ENCODE measurements around the gene TXNDC12. TPM values are rescaled to one million over a fixed set of nuclear protein-coding genes. Genes with fewer than 3 reads are reported as not detected.
"Not testable (repeated sequence)": the region's sequence is repeated elsewhere in the genome, so short reads cannot be mapped to it uniquely, and the experiment has no call there.

Gene TXNDC12
- total RNA-seq, 6 donors from 2014 or later: 8.4 to 54.0 (median 26.6) TPM

DNA sequence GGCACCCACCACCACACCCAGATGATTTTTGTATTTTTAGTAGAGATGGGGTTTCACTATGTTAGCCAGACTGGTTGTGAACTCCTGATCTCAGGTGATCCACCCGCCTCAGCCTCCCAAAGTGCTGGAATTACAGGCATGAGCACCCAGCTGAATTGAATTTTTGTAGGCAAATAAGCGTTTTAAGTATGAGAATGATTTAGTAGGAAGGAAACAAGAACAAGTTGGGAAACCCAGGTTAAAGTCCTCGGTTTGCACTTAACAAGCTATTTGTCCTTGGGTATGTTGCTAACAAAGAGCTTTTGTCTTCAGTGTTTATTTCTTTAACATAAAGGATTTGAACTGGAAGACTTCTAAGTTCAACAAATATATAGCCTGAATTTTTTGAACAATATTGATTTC is 25.0 kb upstream of the TXNDC12 start:
- H3K4me1 ChIP-seq: no peaks in the 10 kb centered on the region
- H3K9me3 ChIP-seq: no peaks in the 10 kb centered on the region
- TF ChIP-seq EP300 (IDR thresholded peaks at IDR 0.05): no peak
- DNase-seq (no peak), ATAC-seq (ENCODE audit: low FRiP score in 2 of 2) (no peak)
- H3K4me3 ChIP-seq: no peak overlapping the region
- H3K27me3 ChIP-seq: no peaks in the 10 kb centered on the region
- H3K36me3 ChIP-seq: peaks cover 0 to 22% (median 0%) of the 10 kb centered on the region in 4 donors
- H3K27ac ChIP-seq: no peak overlapping the region
- 78 to 79% methylated on average over 3 of the region's 3 CpGs for WGBS, 2 donors

DNA sequence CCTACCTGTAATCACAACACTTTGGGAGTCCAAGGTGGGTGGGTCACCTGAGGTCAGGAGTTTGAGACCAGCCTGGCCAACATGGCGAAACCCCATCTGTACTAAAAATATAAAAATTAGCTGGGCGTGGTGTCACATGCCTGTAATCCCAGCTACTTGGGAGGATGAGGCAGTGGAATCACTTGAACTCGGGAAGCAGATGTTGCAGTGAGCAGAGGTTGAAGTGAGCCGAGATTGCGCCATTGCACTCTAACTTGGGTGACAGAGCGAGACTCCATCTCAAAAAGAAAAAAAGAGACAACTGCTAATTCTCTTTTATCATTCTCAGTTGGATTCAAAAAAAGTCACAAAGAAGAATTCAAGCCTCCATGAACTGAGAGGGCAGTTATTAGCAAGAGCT is 22.3 kb upstream of the TXNDC12 start:
- not testable (repeated sequence) for H3K27ac ChIP-seq; H3K9me3 ChIP-seq; DNase-seq; H3K27me3 ChIP-seq; H3K4me1 ChIP-seq; H3K4me3 ChIP-seq; ATAC-seq (ENCODE audit: low FRiP score in 2 of 2)
- peaks cover 0 to 37% (median 1%) of the 10 kb centered on the region in 4 donors for H3K36me3 ChIP-seq
- 89 to 92% methylated on average over 6 of the region's 6 CpGs for WGBS, 2 donors

DNA sequence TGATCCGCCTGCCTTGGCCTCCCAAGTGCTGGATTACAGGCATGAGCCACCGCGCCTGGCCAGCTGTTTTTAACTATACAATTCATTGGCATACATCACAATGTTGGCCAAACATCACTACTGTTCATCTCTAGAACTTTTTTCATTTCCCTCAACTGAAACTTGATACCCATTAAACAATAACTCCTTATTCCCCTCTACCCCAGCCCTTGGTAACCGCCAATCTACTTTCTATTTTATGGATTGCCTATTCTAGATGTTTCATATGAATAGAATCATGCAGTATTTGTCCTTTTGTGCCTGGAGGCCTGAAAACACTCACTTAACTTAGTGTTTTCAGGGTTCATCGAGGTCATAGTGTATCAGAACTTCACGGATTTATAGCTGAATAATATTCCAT is 17.3 kb upstream of the TXNDC12 start:
- H3K9me3 ChIP-seq: no peaks in the 10 kb centered on the region
- peaks cover 0 to 55% (median 10%) of the 10 kb centered on the region in 4 donors for H3K36me3 ChIP-seq
- peaks cover 0 to 3% (median 0%) of the 10 kb centered on the region in 4 donors for H3K4me1 ChIP-seq
- no peaks in the 10 kb centered on the region for H3K27me3 ChIP-seq
- ATAC-seq (ENCODE audit: low FRiP score in 2 of 2) (no peak), DNase-seq (no peak)
- WGBS, 2 donors: 81 to 98% methylated on average over 6 of the region's 6 CpGs
- no peak overlapping the region for H3K4me3 ChIP-seq
- TF ChIP-seq EP300 (IDR thresholded peaks at IDR 0.05) (no peak), CTCF (IDR thresholded peaks at IDR 0.05) (no peak), POLR2A (IDR thresholded peaks at IDR 0.05) (no peak)
- no peak overlapping the region for H3K27ac ChIP-seq

GRCh38 chr1:52070704-52071103 is 15.7 kb upstream of the TXNDC12 start:
- DNase-seq: no peak
- Histone ChIP-seq H3K27ac (no peak overlapping the region), H3K4me1 (peaks cover 0 to 3% (median 0%) of the 10 kb centered on the region in 4 donors), H3K27me3 (no peaks in the 10 kb centered on the region), H3K4me3 (no peak overlapping the region), H3K36me3 (peaks cover under 1 to 70% (median 25%) of the 10 kb centered on the region in 4 donors), H3K9me3 (no peaks in the 10 kb centered on the region)
- TF ChIP-seq POLR2AphosphoS5 (IDR thresholded peaks at IDR 0.05): no peak
- TF ChIP-seq EP300 (IDR thresholded peaks at IDR 0.05): no peak
- TF ChIP-seq CTCF (IDR thresholded peaks at IDR 0.05): no peak
- TF ChIP-seq POLR2A (IDR thresholded peaks at IDR 0.05): no peak
- ATAC-seq (ENCODE audit: low FRiP score in 2 of 2): no peak
- 94 to 98% methylated on average over 2 to 4 of the region's 4 CpGs for WGBS, 2 donors

DNA sequence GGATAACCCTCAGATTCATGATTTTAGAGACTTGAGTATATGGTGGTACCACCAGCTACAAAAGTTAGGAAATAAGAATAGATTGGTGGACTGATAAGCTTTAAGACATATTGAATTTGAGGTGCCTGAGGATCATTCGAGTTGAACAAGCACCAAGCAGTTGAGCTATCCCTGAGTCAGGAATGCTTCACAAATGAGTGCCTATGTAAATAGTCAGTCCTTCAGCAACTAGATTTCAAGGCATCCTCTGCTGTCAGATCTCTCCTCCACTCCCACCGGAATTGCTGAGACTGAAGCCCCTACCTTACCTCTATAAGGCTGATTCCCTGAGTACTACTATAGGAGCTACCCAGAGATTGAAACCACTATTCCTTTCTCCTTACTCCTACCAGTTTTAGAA is 8.2 kb upstream of the TXNDC12 start:
- no peak for ATAC-seq (ENCODE audit: low FRiP score in 2 of 2)
- H3K9me3 ChIP-seq: no peaks in the 10 kb centered on the region
- H3K27ac ChIP-seq: no peak overlapping the region
- peaks cover 8 to 16% (median 11%) of the 10 kb centered on the region in 4 donors for H3K4me1 ChIP-seq
- TF ChIP-seq POLR2AphosphoS5 (IDR thresholded peaks at IDR 0.05): no peak
- no peak for DNase-seq
- peaks cover 15 to 70% (median 49%) of the 10 kb centered on the region in 4 donors for H3K36me3 ChIP-seq
- H3K27me3 ChIP-seq: no peaks in the 10 kb centered on the region
- no peak overlapping the region for H3K4me3 ChIP-seq
- WGBS, 2 donors: 88 to 89% methylated on average over 2 of the region's 2 CpGs

GRCh38 chr1:52060822-52061221 is 5.8 kb upstream of the TXNDC12 start:
- Histone ChIP-seq H3K9me3 (no peaks in the 10 kb centered on the region), H3K27me3 (no peaks in the 10 kb centered on the region), H3K36me3 (peaks cover 15 to 47% (median 30%) of the 10 kb centered on the region in 4 donors), H3K4me3 (no peak overlapping the region), H3K4me1 (peaks cover 19 to 32% (median 25%) of the 10 kb centered on the region in 4 donors), H3K27ac (no peak overlapping the region)
- ATAC-seq (ENCODE audit: low FRiP score in 2 of 2) (no peak), DNase-seq (no peak)
- TF ChIP-seq EP300 (IDR thresholded peaks at IDR 0.05) (no peak), CTCF (IDR thresholded peaks at IDR 0.05) (no peak), POLR2AphosphoS5 (IDR thresholded peaks at IDR 0.05) (no peak)
- WGBS, 2 donors: 95 to 99% methylated on average over 4 of the region's 4 CpGs
